ENCODE results near the gene TNFRSF4. TPM values are rescaled to one million over a fixed set of nuclear protein-coding genes. Genes with fewer than 3 reads are reported as not detected.

Gene TNFRSF4
- total and polyA plus RNA-seq, 9 of the 15 experiments (the other 6 are each of a cell fraction or from before 2014, with no cell fraction given): 0.07 to 0.44 (median 0.19) TPM; not detected in 5

DNA sequence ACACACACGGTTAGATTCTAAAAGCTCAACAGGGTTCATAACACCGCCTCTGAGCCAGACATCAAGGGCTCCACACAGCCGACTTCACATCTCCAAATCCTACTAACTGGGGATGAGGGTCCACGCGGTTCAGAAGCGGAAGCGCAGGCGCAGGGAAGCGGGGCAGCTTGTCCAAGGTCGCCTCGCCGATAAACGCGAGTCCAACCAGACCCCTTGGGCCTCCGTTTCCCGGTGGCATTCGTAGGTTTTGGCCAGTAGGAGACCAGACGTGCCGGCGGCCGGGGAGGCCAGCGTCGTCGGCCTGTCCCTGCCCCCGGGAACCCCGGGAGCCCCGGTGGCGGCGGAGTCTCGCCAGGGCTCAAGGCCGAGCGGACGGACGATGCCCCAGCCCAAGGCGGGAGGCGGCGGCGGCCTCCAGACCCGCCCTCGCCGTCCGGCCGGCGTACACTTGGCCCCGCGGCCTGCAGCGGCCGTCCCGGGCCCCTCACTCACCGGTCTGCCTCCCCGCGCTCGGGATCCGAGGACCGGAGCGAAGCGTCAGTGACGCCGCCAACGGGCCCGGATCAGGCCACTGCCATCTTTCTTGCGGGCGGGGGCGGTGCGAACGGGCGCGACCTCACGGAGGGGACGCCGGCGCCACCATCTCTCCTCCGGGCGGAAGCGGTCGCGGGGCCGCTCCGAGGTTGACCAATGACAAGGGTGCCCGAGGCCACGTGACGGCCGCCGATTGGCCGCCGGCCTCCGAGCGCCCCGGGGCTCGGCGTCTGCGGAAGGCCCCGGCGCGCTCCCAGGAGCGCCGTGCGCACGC, 17.7 kb upstream of the TNFRSF4 start, which contains the start of gene SDF4 (continued):
- TF ChIP-seq SAFB2 (IDR thresholded peaks at IDR 0.05; ENCODE audit: borderline replicate concordance, low read depth, low read length, severe bottlenecking) (no peak), RUNX1 (IDR thresholded peaks at IDR 0.05; ENCODE audit: low read depth) (peak; percentile 79; the same call in 1 of the 2 replicates), HMBOX1 (IDR thresholded peaks at IDR 0.05) (no peak), BRD9 (IDR thresholded peaks at IDR 0.05; ENCODE audit: low read depth, partially characterized antibody) (no peak), ZNF778 (CRISPR knock-in tag; IDR thresholded peaks at IDR 0.05) (no peak), MXI1 (IDR thresholded peaks at IDR 0.05; ENCODE audit: low read depth, low read length) (0 out of 2 replicates have a peak, but pooled peaks have one; percentile 33), MAZ (CRISPR knock-in tag; conservative IDR thresholded peaks at IDR 0.05 in 1 of 2, IDR thresholded peaks at IDR 0.05 in 1 of 2) (peak; percentile 87 to 92), BCL6 (CRISPR knock-in tag; IDR thresholded peaks at IDR 0.05) (no peak), ARNT (IDR thresholded peaks at IDR 0.05) (no peak), CREM (IDR thresholded peaks at IDR 0.05; ENCODE audit: low read depth) (peak; percentile 92), CREBBP (IDR thresholded peaks at IDR 0.05; ENCODE audit: low read depth, low read length) (no peak), ZNF354B (CRISPR knock-in tag; IDR thresholded peaks at IDR 0.05) (no peak), RBM34 (IDR thresholded peaks at IDR 0.05; ENCODE audit: borderline replicate concordance, insufficient read depth, low read length) (peak; percentile 58), SP2 (IDR thresholded peaks at IDR 0.05; ENCODE audit: extremely low read depth, low read depth, low read length, poor library complexity, severe bottlenecking) (no peak), ZNF655 (CRISPR knock-in tag; IDR thresholded peaks at IDR 0.05) (no peak), ZNF24 (IDR thresholded peaks at IDR 0.05) (no peak), MLLT1 (IDR thresholded peaks at IDR 0.05) (no peak)
- TF ChIP-seq, protein P1, sequence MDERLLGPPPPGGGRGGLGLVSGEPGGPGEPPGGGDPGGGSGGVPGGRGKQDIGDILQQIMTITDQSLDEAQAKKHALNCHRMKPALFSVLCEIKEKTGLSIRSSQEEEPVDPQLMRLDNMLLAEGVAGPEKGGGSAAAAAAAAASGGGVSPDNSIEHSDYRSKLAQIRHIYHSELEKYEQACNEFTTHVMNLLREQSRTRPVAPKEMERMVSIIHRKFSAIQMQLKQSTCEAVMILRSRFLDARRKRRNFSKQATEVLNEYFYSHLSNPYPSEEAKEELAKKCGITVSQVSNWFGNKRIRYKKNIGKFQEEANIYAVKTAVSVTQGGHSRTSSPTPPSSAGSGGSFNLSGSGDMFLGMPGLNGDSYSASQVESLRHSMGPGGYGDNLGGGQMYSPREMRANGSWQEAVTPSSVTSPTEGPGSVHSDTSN (CRISPR knock-in tag; IDR thresholded peaks at IDR 0.05; ENCODE audit: low read depth): no peak
- TF ChIP-seq, protein P1 (tag; conservative IDR thresholded peaks at IDR 0.05; ENCODE audit: low read depth): no peak
- TF ChIP-seq, protein P2, sequence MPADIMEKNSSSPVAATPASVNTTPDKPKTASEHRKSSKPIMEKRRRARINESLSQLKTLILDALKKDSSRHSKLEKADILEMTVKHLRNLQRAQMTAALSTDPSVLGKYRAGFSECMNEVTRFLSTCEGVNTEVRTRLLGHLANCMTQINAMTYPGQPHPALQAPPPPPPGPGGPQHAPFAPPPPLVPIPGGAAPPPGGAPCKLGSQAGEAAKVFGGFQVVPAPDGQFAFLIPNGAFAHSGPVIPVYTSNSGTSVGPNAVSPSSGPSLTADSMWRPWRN (IDR thresholded peaks at IDR 0.05; ENCODE audit: low read depth): no peak

Data from K562 (cell line).